ENCODE data around the gene NTN4. TPM values are rescaled to one million over a fixed set of nuclear protein-coding genes. Genes with fewer than 3 reads are reported as not detected.

NTN4 gene
- total RNA-seq, 2 experiments from 2014 or later = not detected

GRCh38 chr12:95836185-95836609 is 45.6 kb upstream of the NTN4 start:
- intact Hi-C loops (cut with micrococcal nuclease) = no loop called here
- CTCF ChIA-PET = no interaction called here
- H3K27ac Mint-ChIP-seq = no peak overlapping the region
- no peaks in the 10 kb centered on the region for H3K9me3 Mint-ChIP-seq
- no peak for TF ChIP-seq CTCF (IDR thresholded peaks at IDR 0.05)
- ATAC-seq = no peak
- POLR2A ChIA-PET = no interaction called here
- no peak overlapping the region for H3K4me3 Mint-ChIP-seq
- no peaks in the 10 kb centered on the region for H3K36me3 Mint-ChIP-seq (ENCODE audit: low read depth)
- peaks cover 10% of the 10 kb centered on the region for H3K27me3 Mint-ChIP-seq
- peaks cover 4% of the 10 kb centered on the region for H3K4me1 Mint-ChIP-seq (ENCODE audit: low read depth)
- no peak for DNase-seq

- peaks cover 4% of the 10 kb centered on the region for H3K4me1 Mint-ChIP-seq (ENCODE audit: low read depth)
- ChIA-PET CTCF (no interaction called here), POLR2A (no interaction called here)
- DNase-seq (no peak), ATAC-seq (no peak)
- intact Hi-C loops (cut with micrococcal nuclease) = no loop called here
- peaks cover 10% of the 10 kb centered on the region for H3K27me3 Mint-ChIP-seq
- no peak for TF ChIP-seq CTCF (IDR thresholded peaks at IDR 0.05)
- no peak overlapping the region for H3K4me3 Mint-ChIP-seq
- no peak overlapping the region for H3K27ac Mint-ChIP-seq
- no peaks in the 10 kb centered on the region for H3K9me3 Mint-ChIP-seq
- H3K36me3 Mint-ChIP-seq (ENCODE audit: low read depth) = no peaks in the 10 kb centered on the region
Observed at GRCh38 chr12:95834572-95834971, 44.0 kb upstream of the NTN4 start.

GRCh38 chr12:95830335-95831089 is 39.9 kb upstream of the NTN4 start:
- no peak overlapping the region for H3K4me3 Mint-ChIP-seq
- H3K27ac Mint-ChIP-seq = no peak overlapping the region
- TF ChIP-seq CTCF (IDR thresholded peaks at IDR 0.05) = no peak
- no peaks in the 10 kb centered on the region for H3K36me3 Mint-ChIP-seq (ENCODE audit: low read depth)
- ATAC-seq (no peak), DNase-seq (no peak)
- ChIA-PET CTCF (no interaction called here), POLR2A (no interaction called here)
- H3K9me3 Mint-ChIP-seq = no peaks in the 10 kb centered on the region
- H3K27me3 Mint-ChIP-seq = peaks cover 5% of the 10 kb centered on the region
- intact Hi-C loops (cut with micrococcal nuclease) = no loop called here
- no peaks in the 10 kb centered on the region for H3K4me1 Mint-ChIP-seq (ENCODE audit: low read depth)

GRCh38 chr12:95829395-95829794 is 38.8 kb upstream of the NTN4 start:
- Mint-ChIP-seq H3K27ac (no peak overlapping the region), H3K9me3 (no peaks in the 10 kb centered on the region), H3K36me3 (ENCODE audit: low read depth) (no peaks in the 10 kb centered on the region), H3K27me3 (peaks cover 5% of the 10 kb centered on the region), H3K4me3 (no peak overlapping the region), H3K4me1 (ENCODE audit: low read depth) (no peaks in the 10 kb centered on the region)
- DNase-seq (no peak), ATAC-seq (no peak)
- intact Hi-C loops (cut with micrococcal nuclease) = no loop called here
- ChIA-PET POLR2A (no interaction called here), CTCF (no interaction called here)
- TF ChIP-seq CTCF (IDR thresholded peaks at IDR 0.05) = no peak

- CTCF ChIA-PET = no interaction called here
- peaks cover 19% of the 10 kb centered on the region for H3K27me3 Mint-ChIP-seq
- no peak for ATAC-seq
- no peak for DNase-seq
- H3K4me1 Mint-ChIP-seq (ENCODE audit: low read depth) = no peaks in the 10 kb centered on the region
- no peak overlapping the region for H3K27ac Mint-ChIP-seq
- no peaks in the 10 kb centered on the region for H3K9me3 Mint-ChIP-seq
- POLR2A ChIA-PET = no interaction called here
- no peak for TF ChIP-seq CTCF (IDR thresholded peaks at IDR 0.05)
- H3K4me3 Mint-ChIP-seq = no peak overlapping the region
- H3K36me3 Mint-ChIP-seq (ENCODE audit: low read depth) = no peaks in the 10 kb centered on the region
- intact Hi-C loops (cut with micrococcal nuclease) = no loop called here
Observed at GRCh38 chr12:95820096-95820703, 29.6 kb upstream of the NTN4 start.
